ENCODE measurements around the gene RBP3. TPM values are rescaled to one million over a fixed set of nuclear protein-coding genes. Genes with fewer than 3 reads are reported as not detected.
A peak's percentile ranks its signal among the peaks of the same experiment; 100 is the strongest.

RBP3 gene
- total RNA-seq, 1 experiment from 2014 or later, result not detected

GRCh38 chr10:47336387-47337134, 11.6 kb upstream of the RBP3 start:
- peak; percentile 71 for DNase-seq (ENCODE audit: low read depth)

DNA sequence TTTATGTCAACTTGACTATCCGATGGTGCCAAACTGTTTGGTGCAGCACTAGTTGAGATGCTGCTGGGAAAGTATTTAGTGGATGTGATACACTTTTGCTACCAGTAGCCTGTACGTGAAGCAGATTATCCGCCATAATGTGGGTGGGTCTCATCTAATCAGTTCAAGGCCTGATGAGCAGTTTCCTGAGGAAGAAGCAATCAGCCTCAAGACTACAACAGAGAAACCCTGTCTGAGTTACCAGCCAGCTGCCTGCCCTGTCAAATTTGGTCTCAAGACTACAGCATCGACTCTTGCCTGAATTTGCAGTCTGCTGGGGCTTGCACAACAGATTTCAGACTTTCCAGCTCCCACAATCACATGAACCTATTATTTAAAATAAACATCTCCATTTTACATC, 10.9 kb upstream of the RBP3 start:
- no peak for DNase-seq (ENCODE audit: low read depth)

DNA sequence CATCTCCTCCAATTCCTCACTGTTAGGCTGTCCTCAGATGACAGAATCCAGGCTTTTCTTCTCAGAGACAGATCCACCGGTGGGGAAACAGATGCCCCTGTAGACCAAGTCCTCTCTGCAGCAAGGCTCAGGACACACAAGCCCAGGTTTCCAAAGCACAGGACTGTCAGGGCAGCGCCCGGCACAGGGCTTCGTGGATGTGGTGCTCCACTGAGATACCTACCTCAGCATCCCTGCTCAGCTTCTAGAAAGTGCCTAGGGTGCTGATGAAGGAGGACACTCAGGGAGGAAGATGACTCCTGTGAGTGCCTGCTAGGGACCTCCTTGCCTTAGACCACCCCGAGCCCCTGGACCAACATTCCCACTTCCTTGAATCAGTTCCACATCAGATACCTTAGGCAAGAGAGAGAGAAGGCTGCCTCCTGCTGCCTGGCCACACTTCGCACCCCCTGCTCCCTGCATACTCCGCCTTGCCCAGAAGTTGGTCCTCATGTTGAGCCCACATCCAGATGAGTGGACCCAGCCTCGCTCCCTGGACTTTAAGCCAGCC, 8.9 kb upstream of the RBP3 start:
- no peak for DNase-seq (ENCODE audit: low read depth)

DNA sequence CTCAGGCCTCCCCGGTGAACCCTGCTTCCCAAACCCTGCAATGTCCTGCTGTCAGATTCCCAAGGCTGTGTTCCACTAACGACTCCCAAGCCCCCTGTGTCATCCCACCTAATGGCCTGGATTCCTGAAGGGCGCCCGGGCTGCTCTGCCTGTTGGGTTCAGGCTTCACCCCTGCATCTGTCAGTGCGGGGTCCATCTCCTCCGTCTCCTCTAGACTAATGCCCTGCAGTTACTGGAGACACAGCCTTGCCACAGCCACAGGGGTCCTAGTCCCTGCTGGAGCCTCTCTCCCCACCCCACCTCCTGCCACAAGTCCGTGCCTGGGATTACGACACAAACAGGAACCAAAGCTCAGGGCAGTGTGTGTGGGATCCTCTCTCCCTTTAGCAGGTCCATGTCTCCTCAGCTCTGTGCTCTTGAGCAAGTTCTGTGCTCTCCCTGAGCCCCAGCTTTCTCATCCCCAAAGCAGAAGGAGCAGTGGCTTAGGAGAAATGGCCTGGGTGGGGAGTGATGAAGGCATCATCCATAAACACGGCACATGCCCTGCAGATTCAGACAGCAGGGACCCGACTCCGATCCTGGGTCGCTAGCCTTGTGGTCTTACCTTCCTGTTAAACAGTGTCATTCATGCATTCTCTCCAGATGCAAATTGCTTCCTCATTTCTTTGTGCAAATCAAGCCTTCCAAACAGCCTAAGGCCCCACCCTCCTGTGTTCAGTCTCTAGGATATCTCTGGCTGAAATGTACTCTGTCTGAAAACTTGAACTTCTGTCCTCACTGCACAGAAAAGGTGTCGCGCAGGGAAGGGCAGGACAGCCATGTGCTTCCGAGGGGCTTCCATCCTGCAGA, 8.2 kb upstream of the RBP3 start:
- DNase-seq (ENCODE audit: low read depth), result no peak

DNA sequence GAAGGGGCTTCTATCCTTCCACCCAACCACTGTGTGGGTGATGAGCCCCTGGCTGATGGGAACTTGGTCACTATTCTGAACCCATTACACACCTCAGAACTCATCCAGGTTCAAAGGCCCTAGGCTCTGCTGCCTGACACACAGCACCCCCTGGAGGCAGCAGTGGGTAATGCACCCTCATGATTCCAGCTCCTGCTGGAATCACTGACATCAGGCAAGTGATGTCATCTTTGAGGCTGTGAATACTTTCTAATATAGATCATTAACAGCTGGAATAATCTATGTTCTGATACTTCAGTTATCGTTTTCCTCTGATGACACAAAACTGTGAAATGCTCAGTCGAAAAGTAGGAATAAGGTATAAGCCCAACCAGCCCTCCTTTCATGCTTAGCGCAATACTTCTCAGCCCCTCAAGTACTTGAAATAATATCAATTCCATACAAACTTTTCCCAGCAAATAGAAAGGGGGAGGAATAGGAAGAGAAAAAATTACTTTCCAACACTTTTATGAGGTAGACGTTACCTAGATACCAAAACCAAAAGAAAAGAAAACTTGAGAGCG, 7.5 kb upstream of the RBP3 start:
- peak; percentile 22 for DNase-seq (ENCODE audit: low read depth)

- DNase-seq (ENCODE audit: low read depth), result no peak
These were observed 2.9 kb upstream of the RBP3 start for GRCh38 chr10:47344996-47345870.

DNA sequence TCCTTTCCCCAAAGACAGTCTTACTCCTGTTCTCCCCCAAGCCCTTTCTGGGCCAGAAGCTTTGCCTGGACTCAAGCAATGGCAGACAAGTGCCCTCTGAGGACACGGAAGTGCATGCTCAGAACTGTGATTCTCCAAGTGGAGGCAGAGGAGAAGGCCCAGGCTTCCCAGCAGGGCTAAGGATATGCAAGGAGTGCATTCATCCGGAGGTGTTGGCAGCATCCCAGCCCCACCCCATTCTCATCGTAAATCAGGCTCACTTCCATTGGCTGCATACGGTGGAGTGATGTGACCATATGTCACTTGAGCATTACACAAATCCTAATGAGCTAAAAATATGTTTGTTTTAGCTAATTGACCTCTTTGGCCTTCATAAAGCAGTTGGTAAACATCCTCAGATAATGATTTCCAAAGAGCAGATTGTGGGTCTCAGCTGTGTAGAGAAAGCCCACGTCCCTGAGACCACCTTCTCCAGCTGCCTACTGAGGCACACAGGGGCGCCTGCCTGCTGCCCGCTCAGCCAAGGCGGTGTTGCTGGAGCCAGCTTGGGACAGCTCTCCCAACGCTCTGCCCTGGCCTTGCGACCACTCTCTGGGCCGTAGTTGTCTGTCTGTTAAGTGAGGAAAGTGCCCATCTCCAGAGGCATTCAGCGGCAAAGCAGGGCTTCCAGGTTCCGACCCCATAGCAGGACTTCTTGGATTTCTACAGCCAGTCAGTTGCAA, 1.4 kb upstream of the RBP3 start:
- DNase-seq (ENCODE audit: low read depth), result no peak

- no peak for DNase-seq (ENCODE audit: low read depth)
These were observed 874 bp upstream of the RBP3 start for GRCh38 chr10:47347303-47347675.

- no peak for DNase-seq (ENCODE audit: low read depth)
These were observed 703 bp downstream of the RBP3 start for GRCh38 chr10:47348661-47349470.

GRCh38 chr10:47349516-47349915, 1.4 kb downstream of the RBP3 start:
- DNase-seq (ENCODE audit: low read depth), result no peak

DNA sequence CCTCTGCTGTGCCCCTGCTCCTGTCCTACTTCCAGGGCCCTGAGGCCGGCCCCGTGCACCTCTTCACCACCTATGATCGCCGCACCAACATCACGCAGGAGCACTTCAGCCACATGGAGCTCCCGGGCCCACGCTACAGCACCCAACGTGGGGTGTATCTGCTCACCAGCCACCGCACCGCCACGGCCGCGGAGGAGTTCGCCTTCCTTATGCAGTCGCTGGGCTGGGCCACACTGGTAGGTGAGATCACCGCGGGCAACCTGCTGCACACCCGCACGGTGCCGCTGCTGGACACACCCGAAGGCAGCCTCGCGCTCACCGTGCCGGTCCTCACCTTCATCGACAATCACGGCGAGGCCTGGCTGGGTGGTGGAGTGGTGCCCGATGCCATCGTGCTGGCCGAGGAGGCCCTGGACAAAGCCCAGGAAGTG, 1.8 kb downstream of the RBP3 start:
- no peak for DNase-seq (ENCODE audit: low read depth)

GRCh38 chr10:47350671-47351640, 2.8 kb downstream of the RBP3 start:
- no peak for DNase-seq (ENCODE audit: low read depth)

DNA sequence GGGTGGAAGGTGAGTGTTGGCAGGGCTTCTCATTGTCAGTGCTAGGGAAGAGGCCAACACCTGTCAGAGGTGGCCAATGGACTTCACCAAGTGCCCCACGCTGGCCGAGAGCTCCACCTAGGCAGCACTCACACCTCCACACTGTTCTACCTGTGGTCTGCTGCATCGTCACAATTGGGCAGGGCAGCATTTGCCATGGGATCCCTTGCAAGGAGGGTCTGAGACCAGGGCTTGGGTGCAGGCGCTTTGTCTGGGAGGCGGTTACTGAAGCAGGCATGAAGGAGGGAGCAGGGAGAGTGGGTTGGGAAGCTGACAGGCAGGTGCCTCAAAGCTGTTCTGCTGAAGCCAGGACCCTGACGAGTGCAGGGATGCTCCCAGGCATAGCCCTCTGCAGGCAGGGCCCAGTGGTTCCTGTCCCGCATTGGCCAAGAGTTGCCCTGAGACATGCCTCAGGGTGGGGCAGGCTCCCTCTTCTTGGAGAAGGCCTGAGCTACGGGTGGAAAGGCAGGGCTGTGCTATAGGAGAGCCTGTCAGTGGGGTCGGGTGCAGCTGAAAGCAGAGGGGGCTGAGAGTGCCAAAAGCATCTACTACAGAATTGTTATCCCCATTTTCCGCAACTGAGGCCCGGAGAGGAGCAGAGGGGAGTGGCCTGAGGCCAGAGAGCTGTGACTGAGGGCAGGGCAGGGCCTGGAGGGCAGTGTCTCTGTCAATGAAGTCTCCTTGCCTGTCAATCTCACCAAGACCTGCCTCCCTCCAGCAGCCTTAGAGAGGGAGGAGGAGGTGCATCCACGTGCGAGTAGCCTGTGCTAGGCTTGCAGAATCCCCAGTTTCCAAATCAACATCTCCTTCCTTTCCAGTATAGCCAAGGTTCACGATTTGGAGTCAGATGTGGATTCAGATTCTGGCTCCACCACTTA, 4.0 kb downstream of the RBP3 start:
- DNase-seq (ENCODE audit: low read depth), result no peak

DNA sequence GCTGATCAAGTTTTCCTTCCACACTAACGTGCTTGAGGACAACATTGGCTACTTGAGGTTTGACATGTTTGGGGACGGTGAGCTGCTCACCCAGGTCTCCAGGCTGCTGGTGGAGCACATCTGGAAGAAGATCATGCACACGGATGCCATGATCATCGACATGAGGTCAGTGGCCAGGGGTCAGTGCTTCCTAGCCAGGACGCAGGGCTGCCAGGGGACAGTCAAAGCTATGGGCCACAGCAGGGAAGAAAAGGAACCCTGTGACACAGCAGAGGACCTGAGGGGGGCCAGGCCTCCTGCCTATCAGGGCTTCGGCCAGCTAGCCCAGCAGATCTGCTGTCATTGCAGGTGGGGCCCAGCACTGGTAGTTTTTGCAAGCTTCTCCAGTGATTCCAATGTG, 5.2 kb downstream of the RBP3 start:
- no peak for DNase-seq (ENCODE audit: low read depth)

DNA sequence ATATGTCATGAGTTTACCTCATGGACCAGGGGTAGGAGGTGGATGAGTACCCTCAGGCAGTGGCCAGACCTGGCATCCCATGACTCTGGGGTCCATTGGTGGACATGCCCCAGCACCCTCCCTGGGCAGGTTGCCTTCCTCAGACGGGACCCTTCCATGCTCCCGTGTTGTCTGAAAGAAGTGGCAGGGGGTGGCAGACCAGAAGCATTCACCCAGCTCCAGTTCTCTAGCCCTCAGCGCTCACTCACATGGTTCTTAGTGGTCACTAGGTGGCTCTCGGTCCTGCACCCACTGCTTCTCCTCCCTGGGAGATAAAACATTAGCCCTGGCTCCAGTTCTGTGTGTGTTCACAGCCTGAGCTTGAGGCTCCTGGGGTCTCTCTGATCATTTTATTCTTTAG, 6.0 kb downstream of the RBP3 start:
- DNase-seq (ENCODE audit: low read depth), result peak; percentile 42

DNA sequence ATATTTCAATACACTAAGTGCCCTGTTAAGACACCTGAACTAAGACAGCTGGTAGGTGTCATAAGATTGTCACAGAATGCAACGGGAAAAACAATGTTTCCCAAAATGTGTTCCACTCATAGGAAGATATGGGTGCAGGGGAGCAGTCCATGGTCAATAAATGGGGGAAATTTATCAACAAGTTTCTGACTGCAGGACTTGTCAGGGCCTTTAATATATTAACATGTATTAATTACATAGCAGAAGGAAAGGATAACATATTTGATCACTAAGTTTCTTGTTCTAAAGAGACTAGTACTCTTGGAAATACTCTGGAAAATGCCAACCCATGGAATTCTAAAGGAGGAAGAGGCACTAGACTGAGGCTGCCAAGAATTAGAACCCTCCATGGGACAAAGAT, 6.7 kb downstream of the RBP3 start:
- no peak for DNase-seq (ENCODE audit: low read depth)

GRCh38 chr10:47356708-47357107, 8.5 kb downstream of the RBP3 start:
- no peak for DNase-seq (ENCODE audit: low read depth)

GRCh38 chr10:47357131-47357582, 9.0 kb downstream of the RBP3 start:
- DNase-seq (ENCODE audit: low read depth), result no peak

All from M059J (cell line).